Measurements from ENCODE around the gene EML1. TPM values are rescaled to one million over a fixed set of nuclear protein-coding genes. Genes with fewer than 3 reads are reported as not detected.

The EML1 gene
- total RNA-seq, 2 donors from 2014 or later = 28.3 to 30.2 TPM

DNA sequence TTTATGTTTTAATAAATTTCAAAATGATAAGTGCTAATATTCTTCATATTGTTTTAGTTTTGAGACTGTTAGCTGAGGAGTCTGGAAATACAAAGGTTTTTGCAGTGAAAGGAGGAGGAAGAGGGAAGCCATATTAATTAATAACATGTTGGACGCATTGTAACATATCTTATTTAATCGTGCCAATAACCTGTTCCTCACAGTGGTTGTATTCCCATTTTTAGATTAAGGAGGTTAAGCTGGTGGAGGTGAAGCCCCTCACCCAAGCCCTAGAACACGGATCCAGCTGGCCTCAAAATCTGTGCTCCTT lies 92.4 kb downstream of the EML1 start:
- Histone ChIP-seq H3K9me3 (no peaks in the 10 kb centered on the region), H3K36me3 (no peaks in the 10 kb centered on the region), H3K27ac (no peak overlapping the region), H3K4me1 (no peaks in the 10 kb centered on the region), H3K4me3 (no peak overlapping the region), H3K27me3 (no peaks in the 10 kb centered on the region)
- TF ChIP-seq, protein P1, sequence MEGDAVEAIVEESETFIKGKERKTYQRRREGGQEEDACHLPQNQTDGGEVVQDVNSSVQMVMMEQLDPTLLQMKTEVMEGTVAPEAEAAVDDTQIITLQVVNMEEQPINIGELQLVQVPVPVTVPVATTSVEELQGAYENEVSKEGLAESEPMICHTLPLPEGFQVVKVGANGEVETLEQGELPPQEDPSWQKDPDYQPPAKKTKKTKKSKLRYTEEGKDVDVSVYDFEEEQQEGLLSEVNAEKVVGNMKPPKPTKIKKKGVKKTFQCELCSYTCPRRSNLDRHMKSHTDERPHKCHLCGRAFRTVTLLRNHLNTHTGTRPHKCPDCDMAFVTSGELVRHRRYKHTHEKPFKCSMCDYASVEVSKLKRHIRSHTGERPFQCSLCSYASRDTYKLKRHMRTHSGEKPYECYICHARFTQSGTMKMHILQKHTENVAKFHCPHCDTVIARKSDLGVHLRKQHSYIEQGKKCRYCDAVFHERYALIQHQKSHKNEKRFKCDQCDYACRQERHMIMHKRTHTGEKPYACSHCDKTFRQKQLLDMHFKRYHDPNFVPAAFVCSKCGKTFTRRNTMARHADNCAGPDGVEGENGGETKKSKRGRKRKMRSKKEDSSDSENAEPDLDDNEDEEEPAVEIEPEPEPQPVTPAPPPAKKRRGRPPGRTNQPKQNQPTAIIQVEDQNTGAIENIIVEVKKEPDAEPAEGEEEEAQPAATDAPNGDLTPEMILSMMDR (IDR thresholded peaks at IDR 0.05) = peak in 1 of 2 donors; percentile 15
- DNase-seq (ENCODE audit: low spot score) = no peak

DNA sequence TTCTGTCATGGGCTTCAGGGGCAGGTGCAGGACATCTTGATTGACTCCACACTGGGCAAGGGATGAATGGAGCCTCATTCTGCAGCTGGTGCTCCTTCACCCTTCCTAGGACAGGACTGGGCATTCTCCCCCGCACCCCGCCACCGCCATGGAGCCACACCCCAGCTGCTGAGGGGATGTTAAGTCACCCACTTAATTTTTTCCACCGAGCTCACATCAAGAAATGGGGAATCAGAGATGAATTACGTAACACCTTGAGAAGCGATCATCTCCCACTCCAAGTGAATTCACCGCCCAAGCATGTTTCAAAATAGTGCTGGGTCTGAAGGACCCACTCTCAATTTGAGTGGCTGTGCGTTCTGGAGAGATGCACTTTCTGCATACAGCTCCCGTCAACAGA lies 94.2 kb downstream of the EML1 start:
- H3K4me3 ChIP-seq = no peak overlapping the region
- no peaks in the 10 kb centered on the region for H3K36me3 ChIP-seq
- H3K27me3 ChIP-seq = no peaks in the 10 kb centered on the region
- H3K4me1 ChIP-seq = no peaks in the 10 kb centered on the region
- no peak overlapping the region for H3K27ac ChIP-seq
- no peaks in the 10 kb centered on the region for H3K9me3 ChIP-seq
- TF ChIP-seq, protein P1 (IDR thresholded peaks at IDR 0.05) = no peak
- DNase-seq (ENCODE audit: low spot score) = no peak

DNA sequence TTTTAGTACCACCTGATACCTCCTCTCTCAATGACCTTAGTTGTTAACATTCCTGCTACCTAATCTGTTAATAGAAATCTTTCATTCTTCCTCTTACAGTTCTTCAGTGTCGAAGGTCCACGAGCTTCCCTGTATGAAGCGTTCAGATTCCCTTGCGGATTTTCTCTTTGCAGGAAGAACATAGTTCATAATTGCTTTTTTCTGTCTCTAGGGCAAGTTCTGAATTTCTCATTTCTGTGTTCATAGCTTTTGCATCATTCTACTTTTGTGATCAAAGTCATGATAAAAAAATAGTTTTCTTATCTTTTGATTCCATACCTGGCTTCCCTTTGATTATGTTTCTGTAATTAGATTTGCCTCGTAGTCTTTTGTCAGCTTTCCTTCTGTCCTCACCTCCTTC lies 94.9 kb downstream of the EML1 start:
- Histone ChIP-seq H3K4me1 (no peaks in the 10 kb centered on the region), H3K9me3 (no peaks in the 10 kb centered on the region), H3K27ac (no peak overlapping the region), H3K27me3 (no peaks in the 10 kb centered on the region), H3K36me3 (no peaks in the 10 kb centered on the region), H3K4me3 (no peak overlapping the region)
- TF ChIP-seq, protein P1 (IDR thresholded peaks at IDR 0.05) = no peak
- no peak for DNase-seq (ENCODE audit: low spot score)

DNA sequence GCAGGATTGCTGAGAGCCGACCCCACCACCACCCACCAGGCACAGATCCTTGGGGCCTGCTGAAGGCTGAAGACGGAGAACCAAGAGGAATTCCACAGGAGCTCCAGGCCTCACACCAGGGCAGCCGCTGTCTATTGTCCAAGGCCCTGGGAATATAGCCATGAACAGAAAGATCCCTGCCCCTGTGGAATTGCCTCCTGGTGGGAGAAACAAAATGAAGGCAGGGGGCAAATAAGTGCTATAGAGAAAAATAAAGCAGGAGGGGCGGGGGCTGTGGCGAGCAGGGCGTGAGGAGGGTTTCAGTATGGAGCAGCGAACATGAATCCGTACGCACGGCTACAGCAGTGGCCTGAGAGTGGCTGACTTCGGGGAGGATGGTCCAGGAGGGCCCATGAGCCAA lies 96.1 kb downstream of the EML1 start:
- TF ChIP-seq, protein P1 (IDR thresholded peaks at IDR 0.05) = no peak
- Histone ChIP-seq H3K4me3 (no peak overlapping the region), H3K4me1 (no peaks in the 10 kb centered on the region), H3K36me3 (no peaks in the 10 kb centered on the region), H3K27ac (no peak overlapping the region), H3K9me3 (no peaks in the 10 kb centered on the region), H3K27me3 (no peaks in the 10 kb centered on the region)
- no peak for DNase-seq (ENCODE audit: low spot score)

DNA sequence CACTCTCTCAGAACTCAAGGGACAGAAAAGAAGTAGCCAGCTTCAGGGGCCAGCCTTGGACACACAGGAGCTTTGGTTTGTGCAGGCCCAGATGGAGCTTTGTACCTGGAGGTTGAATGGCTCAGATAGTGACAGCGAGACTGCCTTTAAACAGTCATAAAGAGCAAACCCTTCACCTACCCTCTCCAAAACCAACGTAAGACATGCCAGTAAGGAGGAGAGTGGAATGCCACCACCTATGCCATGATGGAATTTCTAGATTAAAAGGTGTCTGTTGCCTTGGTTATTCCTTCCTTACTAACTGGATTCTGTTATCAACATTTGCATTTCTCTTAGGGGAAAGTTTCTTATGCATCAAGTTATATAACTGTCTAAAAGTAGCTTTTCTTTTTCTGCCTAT lies 98.1 kb downstream of the EML1 start:
- Histone ChIP-seq H3K9me3 (no peaks in the 10 kb centered on the region), H3K36me3 (no peaks in the 10 kb centered on the region), H3K4me1 (no peaks in the 10 kb centered on the region), H3K27ac (no peak overlapping the region), H3K27me3 (no peaks in the 10 kb centered on the region), H3K4me3 (no peak overlapping the region)
- DNase-seq (ENCODE audit: low spot score) = no peak
- TF ChIP-seq, protein P1 (IDR thresholded peaks at IDR 0.05) = no peak

DNA sequence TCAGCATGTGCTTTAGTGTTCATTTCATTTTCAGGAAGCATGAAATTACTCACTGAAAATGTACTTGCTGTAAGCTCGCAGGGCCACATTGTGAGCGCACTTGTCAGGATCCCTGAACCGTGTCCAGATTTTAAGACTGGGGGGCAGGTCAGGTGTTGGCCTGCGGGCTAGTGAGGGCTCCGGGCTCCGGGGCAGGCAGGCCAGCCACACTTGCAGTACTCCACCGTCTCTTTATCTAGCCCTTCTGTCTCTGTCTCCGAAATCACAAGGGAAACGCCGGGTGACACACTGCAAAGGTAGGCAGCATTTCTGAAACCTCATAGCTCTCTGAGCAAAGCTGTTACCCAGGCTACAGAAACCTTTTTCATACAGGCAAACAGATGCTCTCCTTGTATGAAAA lies 98.7 kb downstream of the EML1 start:
- no peak overlapping the region for H3K27ac ChIP-seq
- peaks cover under 1% of the 10 kb centered on the region for H3K36me3 ChIP-seq
- no peak overlapping the region for H3K4me3 ChIP-seq
- no peaks in the 10 kb centered on the region for H3K27me3 ChIP-seq
- TF ChIP-seq, protein P1 (IDR thresholded peaks at IDR 0.05) = no peak
- DNase-seq (ENCODE audit: low spot score) = no peak
- no peaks in the 10 kb centered on the region for H3K9me3 ChIP-seq
- no peaks in the 10 kb centered on the region for H3K4me1 ChIP-seq
